Measurements from ENCODE around the gene UBE4B. TPM values are rescaled to one million over a fixed set of nuclear protein-coding genes. Genes with fewer than 3 reads are reported as not detected.

Gene UBE4B
- total RNA-seq (2014; rRNA removed; shearing (Covaris generic)) (76.5 and 115 TPM in 2 replicates), polyA plus RNA-seq (2016; fragmentation: Nextera tagmentation; extraction: Ambion mirVana) (27.9 and 28.4 TPM in 2 replicates)
- long read RNA-seq, partial matches to known transcripts, result 4 of 9 reads
- long read RNA-seq, other reads (novel, unspliced or antisense), result 3 of 9 reads

DNA sequence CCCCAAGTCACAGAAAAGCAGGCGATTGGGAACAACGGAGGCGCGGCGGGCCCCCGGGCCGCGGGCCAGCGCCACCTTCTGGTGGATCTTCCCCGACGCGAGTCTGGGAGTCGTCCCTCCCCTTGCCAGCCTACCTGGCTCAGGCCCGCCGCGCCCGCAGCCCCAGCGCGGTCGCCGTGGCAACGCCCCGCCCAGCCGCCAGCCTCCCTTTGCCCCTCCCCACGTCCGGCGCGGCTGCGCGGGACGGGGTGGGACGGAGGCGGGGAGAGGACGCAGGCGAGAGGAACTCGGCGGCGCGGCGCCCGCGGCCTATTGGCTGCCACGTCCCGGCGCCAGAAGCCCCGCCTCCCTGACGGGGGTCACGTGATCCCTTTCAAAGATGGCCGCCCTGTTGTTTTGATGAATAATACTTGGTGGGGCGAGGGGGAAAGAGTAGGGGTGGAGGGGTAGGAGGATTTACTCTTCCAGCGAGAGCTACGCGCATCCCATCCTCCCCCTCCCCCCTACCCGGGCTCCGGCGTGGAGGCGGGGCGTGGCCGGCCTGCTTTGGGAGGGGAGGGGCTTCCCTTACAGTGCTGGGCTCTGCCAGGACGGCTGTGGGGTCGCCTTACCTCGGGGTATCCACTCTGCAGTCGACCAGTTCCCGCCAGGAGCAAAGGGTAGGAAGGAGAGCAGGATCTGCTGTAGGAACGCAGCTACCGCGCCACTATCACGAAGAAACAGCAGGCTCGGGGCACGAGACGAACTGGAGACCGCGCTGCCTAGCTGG, at the start of gene UBE4B:
Gene UBE4B (plus strand): TSS at position 369 of the 769 bp plus-strand sequence. CDS start 713 bp downstream, outside the sequence.
- DNase-seq (ENCODE audit: low spot score) (peak; percentile 99), ATAC-seq (peak; percentile 89)
- Histone ChIP-seq H3K4me1 (ENCODE audit: insufficient read depth) (peaks cover 9% of the 10 kb centered on the region; the same call in 1 of the 2 replicates), H3K36me3 (ENCODE audit: insufficient read depth) (0 out of 2 replicates have a peak, but pooled peaks cover 4% of the 10 kb centered on the region), H3K27me3 (ENCODE audit: insufficient read depth) (no peaks in the 10 kb centered on the region), H3F3A (replicated peaks; ENCODE audit: low read depth) (peaks cover 6% of the 10 kb centered on the region; the same call in 1 of the 2 replicates), H3K79me2 (replicated peaks; ENCODE audit: insufficient read depth) (peaks cover 44% of the 10 kb centered on the region), H3K4me3 (peak within 1 kb of the TSS; percentile 81), H3K9me2 (ENCODE audit: insufficient read depth) (no peaks in the 10 kb centered on the region), H4K20me1 (replicated peaks; ENCODE audit: insufficient read depth) (peaks cover 12% of the 10 kb centered on the region; the same call in 1 of the 2 replicates), H2AFZ (peak within 1 kb of the TSS; percentile 87), H3K4me2 (peak within 1 kb of the TSS; percentile 85), H3K27ac (ENCODE audit: low read depth) (peak within 1 kb of the TSS; percentile 99)
- peak within 1 kb of the TSS; percentile 99 for H3K27ac Mint-ChIP-seq
- peaks cover 4% of the 10 kb centered on the region; the same call in 1 of the 3 replicates for H3K9me3 Mint-ChIP-seq
- peaks cover 19% of the 10 kb centered on the region for H3K36me3 Mint-ChIP-seq (ENCODE audit: low read depth)
- H3K4me3 Mint-ChIP-seq, result peak within 1 kb of the TSS; percentile 96
- H3K4me1 Mint-ChIP-seq, result peaks cover 8% of the 10 kb centered on the region
- peaks cover 6% of the 10 kb centered on the region for H3K27me3 Mint-ChIP-seq (ENCODE audit: insufficient read depth, low read depth, poor library complexity)
- TF ChIP-seq POLR2AphosphoS5 (IDR thresholded peaks at IDR 0.05; ENCODE audit: low read depth) (peak; percentile 88), STAT1 (IDR thresholded peaks at IDR 0.05; ENCODE audit: unreplicated experiment) (no peak), CREB1 (CRISPR knock-in tag; IDR thresholded peaks at IDR 0.05; ENCODE audit: low read depth) (0 out of 2 replicates have a peak, but pooled peaks have one; percentile 45), ZNF331 (CRISPR knock-in tag; IDR thresholded peaks at IDR 0.05; ENCODE audit: low read depth) (peak; percentile 87)
- TF ChIP-seq, protein P1, sequence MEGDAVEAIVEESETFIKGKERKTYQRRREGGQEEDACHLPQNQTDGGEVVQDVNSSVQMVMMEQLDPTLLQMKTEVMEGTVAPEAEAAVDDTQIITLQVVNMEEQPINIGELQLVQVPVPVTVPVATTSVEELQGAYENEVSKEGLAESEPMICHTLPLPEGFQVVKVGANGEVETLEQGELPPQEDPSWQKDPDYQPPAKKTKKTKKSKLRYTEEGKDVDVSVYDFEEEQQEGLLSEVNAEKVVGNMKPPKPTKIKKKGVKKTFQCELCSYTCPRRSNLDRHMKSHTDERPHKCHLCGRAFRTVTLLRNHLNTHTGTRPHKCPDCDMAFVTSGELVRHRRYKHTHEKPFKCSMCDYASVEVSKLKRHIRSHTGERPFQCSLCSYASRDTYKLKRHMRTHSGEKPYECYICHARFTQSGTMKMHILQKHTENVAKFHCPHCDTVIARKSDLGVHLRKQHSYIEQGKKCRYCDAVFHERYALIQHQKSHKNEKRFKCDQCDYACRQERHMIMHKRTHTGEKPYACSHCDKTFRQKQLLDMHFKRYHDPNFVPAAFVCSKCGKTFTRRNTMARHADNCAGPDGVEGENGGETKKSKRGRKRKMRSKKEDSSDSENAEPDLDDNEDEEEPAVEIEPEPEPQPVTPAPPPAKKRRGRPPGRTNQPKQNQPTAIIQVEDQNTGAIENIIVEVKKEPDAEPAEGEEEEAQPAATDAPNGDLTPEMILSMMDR (conservative IDR thresholded peaks at IDR 0.05; ENCODE audit: low read depth in 2 of 2), result peak; percentile 61 to 88

DNA sequence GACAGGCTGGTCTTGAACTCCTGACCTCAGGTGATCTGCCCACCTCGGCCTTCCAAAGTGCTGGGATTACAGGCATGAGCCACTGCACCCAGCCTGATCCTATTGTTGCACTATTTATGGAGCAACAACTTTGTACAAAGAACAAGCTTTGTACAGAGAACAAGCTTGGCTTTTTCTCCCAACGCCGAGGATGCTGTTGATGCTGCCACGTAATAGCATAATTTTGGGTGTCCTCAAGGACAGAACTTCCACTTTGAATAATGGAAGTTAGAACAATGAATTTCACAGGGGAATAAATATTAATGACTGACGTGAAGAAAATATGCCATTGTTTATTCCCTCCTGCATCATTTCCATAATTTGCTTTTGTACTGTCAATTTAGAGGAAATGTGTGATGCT, 48.5 kb upstream of the UBE4B start:
- DNase-seq (ENCODE audit: low spot score) (no peak), ATAC-seq (no peak)
- H3F3A ChIP-seq (replicated peaks; ENCODE audit: low read depth), result no peaks in the 10 kb centered on the region
- H3K27ac ChIP-seq (ENCODE audit: low read depth), result no peak overlapping the region
- H3K27me3 ChIP-seq (ENCODE audit: insufficient read depth), result no peaks in the 10 kb centered on the region
- H3K79me2 ChIP-seq (replicated peaks; ENCODE audit: insufficient read depth), result no peaks in the 10 kb centered on the region
- Mint-ChIP-seq H3K4me1 (no peaks in the 10 kb centered on the region), H3K4me3 (no peak overlapping the region), H3K27ac (no peak overlapping the region), H3K27me3 (ENCODE audit: insufficient read depth, low read depth, poor library complexity) (peaks cover 4% of the 10 kb centered on the region), H3K36me3 (ENCODE audit: low read depth) (no peaks in the 10 kb centered on the region), H3K9me3 (no peaks in the 10 kb centered on the region)
- H3K4me3 ChIP-seq, result no peak overlapping the region
- no peaks in the 10 kb centered on the region for H3K36me3 ChIP-seq (ENCODE audit: insufficient read depth)
- no peak overlapping the region for H3K4me2 ChIP-seq
- no peaks in the 10 kb centered on the region for H4K20me1 ChIP-seq (replicated peaks; ENCODE audit: insufficient read depth)
- H2AFZ ChIP-seq, result no peak overlapping the region
- H3K4me1 ChIP-seq (ENCODE audit: insufficient read depth), result no peaks in the 10 kb centered on the region
- H3K9me2 ChIP-seq (ENCODE audit: insufficient read depth), result no peaks in the 10 kb centered on the region
- TF ChIP-seq NANOG (IDR thresholded peaks at IDR 0.05; ENCODE audit: borderline replicate concordance) (no peak), ZNF114 (CRISPR knock-in tag; IDR thresholded peaks at IDR 0.05) (no peak), CREB1 (CRISPR knock-in tag; IDR thresholded peaks at IDR 0.05; ENCODE audit: low read depth) (no peak), EZH2phosphoT487 (IDR thresholded peaks at IDR 0.05; ENCODE audit: unreplicated experiment) (no peak), EZH2 (IDR thresholded peaks at IDR 0.05; ENCODE audit: low read depth, unreplicated experiment) (no peak), STAT1 (IDR thresholded peaks at IDR 0.05; ENCODE audit: unreplicated experiment) (no peak), JUNB (IDR thresholded peaks at IDR 0.05; ENCODE audit: unreplicated experiment) (no peak)
- TF ChIP-seq, protein P2, sequence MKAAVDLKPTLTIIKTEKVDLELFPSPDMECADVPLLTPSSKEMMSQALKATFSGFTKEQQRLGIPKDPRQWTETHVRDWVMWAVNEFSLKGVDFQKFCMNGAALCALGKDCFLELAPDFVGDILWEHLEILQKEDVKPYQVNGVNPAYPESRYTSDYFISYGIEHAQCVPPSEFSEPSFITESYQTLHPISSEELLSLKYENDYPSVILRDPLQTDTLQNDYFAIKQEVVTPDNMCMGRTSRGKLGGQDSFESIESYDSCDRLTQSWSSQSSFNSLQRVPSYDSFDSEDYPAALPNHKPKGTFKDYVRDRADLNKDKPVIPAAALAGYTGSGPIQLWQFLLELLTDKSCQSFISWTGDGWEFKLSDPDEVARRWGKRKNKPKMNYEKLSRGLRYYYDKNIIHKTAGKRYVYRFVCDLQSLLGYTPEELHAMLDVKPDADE (IDR thresholded peaks at IDR 0.05), result no peak
- TF ChIP-seq, protein P3, sequence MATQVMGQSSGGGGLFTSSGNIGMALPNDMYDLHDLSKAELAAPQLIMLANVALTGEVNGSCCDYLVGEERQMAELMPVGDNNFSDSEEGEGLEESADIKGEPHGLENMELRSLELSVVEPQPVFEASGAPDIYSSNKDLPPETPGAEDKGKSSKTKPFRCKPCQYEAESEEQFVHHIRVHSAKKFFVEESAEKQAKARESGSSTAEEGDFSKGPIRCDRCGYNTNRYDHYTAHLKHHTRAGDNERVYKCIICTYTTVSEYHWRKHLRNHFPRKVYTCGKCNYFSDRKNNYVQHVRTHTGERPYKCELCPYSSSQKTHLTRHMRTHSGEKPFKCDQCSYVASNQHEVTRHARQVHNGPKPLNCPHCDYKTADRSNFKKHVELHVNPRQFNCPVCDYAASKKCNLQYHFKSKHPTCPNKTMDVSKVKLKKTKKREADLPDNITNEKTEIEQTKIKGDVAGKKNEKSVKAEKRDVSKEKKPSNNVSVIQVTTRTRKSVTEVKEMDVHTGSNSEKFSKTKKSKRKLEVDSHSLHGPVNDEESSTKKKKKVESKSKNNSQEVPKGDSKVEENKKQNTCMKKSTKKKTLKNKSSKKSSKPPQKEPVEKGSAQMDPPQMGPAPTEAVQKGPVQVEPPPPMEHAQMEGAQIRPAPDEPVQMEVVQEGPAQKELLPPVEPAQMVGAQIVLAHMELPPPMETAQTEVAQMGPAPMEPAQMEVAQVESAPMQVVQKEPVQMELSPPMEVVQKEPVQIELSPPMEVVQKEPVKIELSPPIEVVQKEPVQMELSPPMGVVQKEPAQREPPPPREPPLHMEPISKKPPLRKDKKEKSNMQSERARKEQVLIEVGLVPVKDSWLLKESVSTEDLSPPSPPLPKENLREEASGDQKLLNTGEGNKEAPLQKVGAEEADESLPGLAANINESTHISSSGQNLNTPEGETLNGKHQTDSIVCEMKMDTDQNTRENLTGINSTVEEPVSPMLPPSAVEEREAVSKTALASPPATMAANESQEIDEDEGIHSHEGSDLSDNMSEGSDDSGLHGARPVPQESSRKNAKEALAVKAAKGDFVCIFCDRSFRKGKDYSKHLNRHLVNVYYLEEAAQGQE (IDR thresholded peaks at IDR 0.05; ENCODE audit: unreplicated experiment), result no peak
- TF ChIP-seq, protein P1 (conservative IDR thresholded peaks at IDR 0.05; ENCODE audit: low read depth in 2 of 2), result no peak

Data from GM23338 (cell line).